Thyroid gland (tissue), 4 donors: ENCODE measurements around the gene GATAD2A.

ENCODE experiments used
- CTCF ChIP-seq, 6 experiments: fragments of 200-600 bp in 3 of 6; fragments of 450-650 bp in 3 of 6; sonication (generic) in 3 of 6; IDR thresholded peaks; one replicate each; pipeline ENCODE4 v1.5.1; 2016 to 2019; ENCODE audit warnings: antibody characterized with exemption in 6 of 6, mild to moderate bottlenecking in 2 of 6, inconsistent platforms in 1 of 6, moderate library complexity in 1 of 6
- POLR2A ChIP-seq, 2 donors: fragments of 450-650 bp; IDR thresholded peaks; one replicate each; pipeline ENCODE4 v1.6.1; 2017; ENCODE audit warnings: antibody characterized with exemption in 2 of 2, mild to moderate bottlenecking in 2 of 2, moderate library complexity in 1 of 2

- TF ChIP-seq CTCF (IDR thresholded peaks at IDR 0.05): no peak
- no peak for TF ChIP-seq POLR2A (IDR thresholded peaks at IDR 0.05)
These were observed 17.8 kb downstream of the GATAD2A start for GRCh38 chr19:19423322-19423721.
